Osteoblast (primary cell): ENCODE measurements around the gene PIEZO2. TPM values are rescaled to one million over a fixed set of nuclear protein-coding genes. Genes with fewer than 3 reads are reported as not detected.

Source experiments
- DNase-seq: peaks from one replicate; pipeline ENCODE4 v3.0.0; 2011; ENCODE audit warnings: low spot score, mixed read lengths; ENCODE audit not compliant: insufficient read length; ENCODE audit errors: missing footprints
- H2AFZ ChIP-seq: 2 replicates; pipeline ENCODE4 v1.6.0; 2011; ENCODE audit warnings: mild to moderate bottlenecking, low read length
- H3K27ac ChIP-seq: 2 replicates; pipeline ENCODE4 v1.5.1; 2011; ENCODE audit warnings: mild to moderate bottlenecking, low read depth, low read length, moderate library complexity
- H3K27me3 ChIP-seq: 2 replicates; pipeline ENCODE4 v1.6.0; 2012; ENCODE audit warnings: mild to moderate bottlenecking, control low read depth, inconsistent platforms, low read length, moderate library complexity; ENCODE audit not compliant: insufficient read depth
- H3K36me3 ChIP-seq: 2 replicates; pipeline ENCODE4 v1.5.1; 2011; ENCODE audit warnings: mild to moderate bottlenecking, low read length, control low read depth, moderate library complexity; ENCODE audit not compliant: insufficient read depth
- H3K4me1 ChIP-seq: 2 replicates; pipeline ENCODE4 v1.5.1; 2011; ENCODE audit warnings: mild to moderate bottlenecking, low read length, control low read depth, moderate library complexity; ENCODE audit not compliant: insufficient read depth
- H3K4me2 ChIP-seq: 2 replicates; pipeline ENCODE4 v1.6.0; 2011; ENCODE audit warnings: mild to moderate bottlenecking, low read length; ENCODE audit not compliant: insufficient read depth
- H3K4me3 ChIP-seq: fragments of 200-600 bp; sonication (generic); 3 replicates; pipeline ENCODE4 v1.5.1; 2012; ENCODE audit warnings: mild to moderate bottlenecking, low read length, inconsistent platforms; ENCODE audit not compliant: insufficient read depth
- H3K79me2 ChIP-seq: 2 replicates; pipeline ENCODE4 v1.6.0; 2012; ENCODE audit warnings: mild to moderate bottlenecking, low read length, control low read depth, inconsistent platforms; ENCODE audit not compliant: insufficient read depth
- H3K9me3 ChIP-seq: 2 replicates; pipeline ENCODE4 v1.5.1; 2011; ENCODE audit warnings: low read depth, low read length, control low read depth
- H4K20me1 ChIP-seq: 2 replicates; pipeline ENCODE4 v1.6.0; 2012; ENCODE audit warnings: mild to moderate bottlenecking, low read length, control low read depth; ENCODE audit not compliant: insufficient read depth
- total RNA-seq: library from RNA; depleted of rRNA; stranded (reverse); fragments of >200 nt; gene quantifications from 2 replicates; pipeline ENCODE4 v1.2.3, GENCODE V29; 2012
- TF ChIP-seq, protein P1 (sequence below): IDR thresholded peaks from 2 replicates; pipeline ENCODE4 v1.5.1; 2011; ENCODE audit warnings: mild to moderate bottlenecking, low read depth, low read length, moderate library complexity; ENCODE audit errors: extremely low read depth

PIEZO2 gene
- total RNA-seq, 1 donor = 46.7 TPM

DNA sequence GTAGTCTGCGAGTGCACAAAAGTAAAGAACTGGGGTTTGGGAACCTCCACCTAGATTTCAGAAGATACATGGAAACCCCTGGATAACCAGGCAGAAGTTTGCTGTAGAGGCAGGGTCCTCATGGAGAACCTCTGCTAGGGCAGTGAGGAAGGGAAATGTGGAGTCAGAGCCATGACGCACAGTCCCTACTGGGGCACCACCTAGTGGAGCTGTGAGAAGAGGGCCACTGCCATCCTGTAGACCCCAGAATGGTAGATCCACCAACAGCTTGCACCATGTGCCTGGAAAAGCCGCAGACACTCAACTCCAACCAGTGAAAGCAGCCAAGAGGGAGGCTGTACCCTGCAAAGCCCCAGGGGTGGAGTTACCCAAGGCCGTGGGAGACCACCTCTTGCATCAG lies 206.4 kb downstream of the PIEZO2 start:
- TF ChIP-seq, protein P1, sequence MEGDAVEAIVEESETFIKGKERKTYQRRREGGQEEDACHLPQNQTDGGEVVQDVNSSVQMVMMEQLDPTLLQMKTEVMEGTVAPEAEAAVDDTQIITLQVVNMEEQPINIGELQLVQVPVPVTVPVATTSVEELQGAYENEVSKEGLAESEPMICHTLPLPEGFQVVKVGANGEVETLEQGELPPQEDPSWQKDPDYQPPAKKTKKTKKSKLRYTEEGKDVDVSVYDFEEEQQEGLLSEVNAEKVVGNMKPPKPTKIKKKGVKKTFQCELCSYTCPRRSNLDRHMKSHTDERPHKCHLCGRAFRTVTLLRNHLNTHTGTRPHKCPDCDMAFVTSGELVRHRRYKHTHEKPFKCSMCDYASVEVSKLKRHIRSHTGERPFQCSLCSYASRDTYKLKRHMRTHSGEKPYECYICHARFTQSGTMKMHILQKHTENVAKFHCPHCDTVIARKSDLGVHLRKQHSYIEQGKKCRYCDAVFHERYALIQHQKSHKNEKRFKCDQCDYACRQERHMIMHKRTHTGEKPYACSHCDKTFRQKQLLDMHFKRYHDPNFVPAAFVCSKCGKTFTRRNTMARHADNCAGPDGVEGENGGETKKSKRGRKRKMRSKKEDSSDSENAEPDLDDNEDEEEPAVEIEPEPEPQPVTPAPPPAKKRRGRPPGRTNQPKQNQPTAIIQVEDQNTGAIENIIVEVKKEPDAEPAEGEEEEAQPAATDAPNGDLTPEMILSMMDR = no peak
- no peaks in the 10 kb centered on the region for H4K20me1 ChIP-seq
- H3K4me3 ChIP-seq = no peak overlapping the region
- no peaks in the 10 kb centered on the region for H3K79me2 ChIP-seq
- no peak for DNase-seq
- peaks cover 9% of the 10 kb centered on the region for H3K9me3 ChIP-seq
- H3K27ac ChIP-seq = no peak overlapping the region
- no peaks in the 10 kb centered on the region for H3K36me3 ChIP-seq
- no peaks in the 10 kb centered on the region for H3K27me3 ChIP-seq
- H3K4me2 ChIP-seq = no peak overlapping the region
- no peaks in the 10 kb centered on the region for H3K4me1 ChIP-seq
- H2AFZ ChIP-seq = no peak overlapping the region

GRCh38 chr18:10939822-10940221 lies 209.5 kb downstream of the PIEZO2 start:
- H3K79me2 ChIP-seq = no peaks in the 10 kb centered on the region
- H3K36me3 ChIP-seq = no peaks in the 10 kb centered on the region
- TF ChIP-seq, protein P1 = no peak
- no peak overlapping the region for H3K4me3 ChIP-seq
- no peaks in the 10 kb centered on the region for H3K9me3 ChIP-seq
- H3K27ac ChIP-seq = no peak overlapping the region
- no peaks in the 10 kb centered on the region for H3K27me3 ChIP-seq
- H3K4me2 ChIP-seq = no peak overlapping the region
- no peak overlapping the region for H2AFZ ChIP-seq
- DNase-seq = no peak
- no peaks in the 10 kb centered on the region for H4K20me1 ChIP-seq
- H3K4me1 ChIP-seq = no peaks in the 10 kb centered on the region

DNA sequence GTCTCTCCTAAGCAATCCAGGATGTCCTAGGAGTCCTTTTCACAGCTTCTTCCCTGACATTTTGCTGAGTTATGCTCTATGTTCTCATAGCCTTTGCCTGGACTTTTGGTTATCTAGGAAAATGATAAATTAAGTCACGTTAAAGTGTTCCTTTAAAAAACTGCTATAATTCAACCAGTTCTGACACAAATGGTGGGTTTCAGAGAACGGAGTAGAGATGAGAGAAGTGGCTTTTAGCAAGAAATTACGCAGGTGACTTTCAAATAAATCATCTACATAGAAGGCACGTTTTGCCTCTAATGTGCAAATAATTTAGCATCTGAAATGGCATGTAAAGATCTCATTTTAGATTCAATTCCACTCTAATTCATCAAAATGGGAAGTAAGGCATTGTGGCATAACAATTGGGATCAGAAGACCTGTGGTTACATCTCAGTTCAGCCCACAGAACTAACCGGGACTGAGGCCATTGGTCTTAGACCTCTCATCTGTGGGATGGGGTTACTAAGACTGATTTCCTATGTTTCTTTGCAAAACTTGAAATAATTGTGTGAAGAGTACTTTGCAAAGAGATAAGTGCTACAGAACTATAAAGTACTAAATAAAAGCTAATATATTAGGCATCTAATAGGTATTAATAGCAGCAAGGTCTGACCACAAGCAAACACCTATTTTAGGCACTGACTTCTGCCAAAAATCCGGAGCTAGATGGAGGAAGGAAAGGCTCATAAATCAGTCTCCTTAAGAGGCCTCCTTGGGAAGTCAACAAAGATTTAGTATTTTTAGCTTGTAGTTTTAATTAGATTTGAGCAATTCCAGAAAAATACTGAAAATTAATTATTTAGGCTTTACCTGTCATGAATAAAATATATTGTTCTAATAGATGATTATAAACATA lies 211.4 kb downstream of the PIEZO2 start:
- no peak overlapping the region for H2AFZ ChIP-seq
- no peaks in the 10 kb centered on the region for H3K9me3 ChIP-seq
- no peak overlapping the region for H3K4me3 ChIP-seq
- no peaks in the 10 kb centered on the region for H3K27me3 ChIP-seq
- DNase-seq = no peak
- no peaks in the 10 kb centered on the region for H3K36me3 ChIP-seq
- H3K4me1 ChIP-seq = no peaks in the 10 kb centered on the region
- H3K4me2 ChIP-seq = no peak overlapping the region
- H3K27ac ChIP-seq = no peak overlapping the region
- TF ChIP-seq, protein P1 = no peak
- no peaks in the 10 kb centered on the region for H4K20me1 ChIP-seq
- H3K79me2 ChIP-seq = no peaks in the 10 kb centered on the region

- Histone ChIP-seq H4K20me1 (no peaks in the 10 kb centered on the region), H3K36me3 (no peaks in the 10 kb centered on the region), H2AFZ (no peak overlapping the region), H3K27ac (no peak overlapping the region), H3K9me3 (no peaks in the 10 kb centered on the region), H3K4me1 (no peaks in the 10 kb centered on the region), H3K4me2 (no peak overlapping the region), H3K79me2 (no peaks in the 10 kb centered on the region), H3K27me3 (no peaks in the 10 kb centered on the region), H3K4me3 (no peak overlapping the region)
- DNase-seq = no peak
- TF ChIP-seq, protein P1 = no peak
These were observed 213.0 kb downstream of the PIEZO2 start for GRCh38 chr18:10936176-10937053.
